ENCODE data around the gene PVALB. TPM values are rescaled to one million over a fixed set of nuclear protein-coding genes. Genes with fewer than 3 reads are reported as not detected.

Gene PVALB
- total and polyA plus RNA-seq, 2 experiments from 2014 or later = not detected

- DNase-seq (ENCODE audit: low spot score) = no peak
- H4K20me1 ChIP-seq (ENCODE audit: insufficient read depth, poor library complexity, severe bottlenecking) = no peaks in the 10 kb centered on the region
- H2AFZ ChIP-seq = no peak overlapping the region
- H3K4me3 ChIP-seq = no peak overlapping the region
- no peaks in the 10 kb centered on the region for H3K79me2 ChIP-seq
- H3K9me2 ChIP-seq (replicated peaks; ENCODE audit: insufficient read depth) = no peaks in the 10 kb centered on the region
- WGBS (ENCODE audit: low lambda C conversion rate, missing lambda C conversion rate) = 85% methylated on average over 11 of the region's 11 CpGs
- no peaks in the 10 kb centered on the region for H3K4me1 ChIP-seq (ENCODE audit: insufficient read depth)
- H3K4me2 ChIP-seq = no peak overlapping the region
- TF ChIP-seq EZH2phosphoT487 (IDR thresholded peaks at IDR 0.05; ENCODE audit: low read depth, severe bottlenecking, unreplicated experiment) = no peak
- no peak for TF ChIP-seq EZH2 (IDR thresholded peaks at IDR 0.05; ENCODE audit: borderline replicate concordance)
- TF ChIP-seq, protein P1, sequence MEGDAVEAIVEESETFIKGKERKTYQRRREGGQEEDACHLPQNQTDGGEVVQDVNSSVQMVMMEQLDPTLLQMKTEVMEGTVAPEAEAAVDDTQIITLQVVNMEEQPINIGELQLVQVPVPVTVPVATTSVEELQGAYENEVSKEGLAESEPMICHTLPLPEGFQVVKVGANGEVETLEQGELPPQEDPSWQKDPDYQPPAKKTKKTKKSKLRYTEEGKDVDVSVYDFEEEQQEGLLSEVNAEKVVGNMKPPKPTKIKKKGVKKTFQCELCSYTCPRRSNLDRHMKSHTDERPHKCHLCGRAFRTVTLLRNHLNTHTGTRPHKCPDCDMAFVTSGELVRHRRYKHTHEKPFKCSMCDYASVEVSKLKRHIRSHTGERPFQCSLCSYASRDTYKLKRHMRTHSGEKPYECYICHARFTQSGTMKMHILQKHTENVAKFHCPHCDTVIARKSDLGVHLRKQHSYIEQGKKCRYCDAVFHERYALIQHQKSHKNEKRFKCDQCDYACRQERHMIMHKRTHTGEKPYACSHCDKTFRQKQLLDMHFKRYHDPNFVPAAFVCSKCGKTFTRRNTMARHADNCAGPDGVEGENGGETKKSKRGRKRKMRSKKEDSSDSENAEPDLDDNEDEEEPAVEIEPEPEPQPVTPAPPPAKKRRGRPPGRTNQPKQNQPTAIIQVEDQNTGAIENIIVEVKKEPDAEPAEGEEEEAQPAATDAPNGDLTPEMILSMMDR (IDR thresholded peaks at IDR 0.05; ENCODE audit: poor library complexity) = no peak
- no peaks in the 10 kb centered on the region for H3K36me3 ChIP-seq (replicated peaks; ENCODE audit: insufficient read depth, low read depth)
- no peaks in the 10 kb centered on the region for H3K9me3 ChIP-seq (ENCODE audit: low read depth)
- H3K27me3 ChIP-seq = peaks cover 10% of the 10 kb centered on the region
- no peak overlapping the region for H3K27ac ChIP-seq
These were observed 46.4 kb upstream of the PVALB start for GRCh38 chr22:36863281-36863680.

DNA sequence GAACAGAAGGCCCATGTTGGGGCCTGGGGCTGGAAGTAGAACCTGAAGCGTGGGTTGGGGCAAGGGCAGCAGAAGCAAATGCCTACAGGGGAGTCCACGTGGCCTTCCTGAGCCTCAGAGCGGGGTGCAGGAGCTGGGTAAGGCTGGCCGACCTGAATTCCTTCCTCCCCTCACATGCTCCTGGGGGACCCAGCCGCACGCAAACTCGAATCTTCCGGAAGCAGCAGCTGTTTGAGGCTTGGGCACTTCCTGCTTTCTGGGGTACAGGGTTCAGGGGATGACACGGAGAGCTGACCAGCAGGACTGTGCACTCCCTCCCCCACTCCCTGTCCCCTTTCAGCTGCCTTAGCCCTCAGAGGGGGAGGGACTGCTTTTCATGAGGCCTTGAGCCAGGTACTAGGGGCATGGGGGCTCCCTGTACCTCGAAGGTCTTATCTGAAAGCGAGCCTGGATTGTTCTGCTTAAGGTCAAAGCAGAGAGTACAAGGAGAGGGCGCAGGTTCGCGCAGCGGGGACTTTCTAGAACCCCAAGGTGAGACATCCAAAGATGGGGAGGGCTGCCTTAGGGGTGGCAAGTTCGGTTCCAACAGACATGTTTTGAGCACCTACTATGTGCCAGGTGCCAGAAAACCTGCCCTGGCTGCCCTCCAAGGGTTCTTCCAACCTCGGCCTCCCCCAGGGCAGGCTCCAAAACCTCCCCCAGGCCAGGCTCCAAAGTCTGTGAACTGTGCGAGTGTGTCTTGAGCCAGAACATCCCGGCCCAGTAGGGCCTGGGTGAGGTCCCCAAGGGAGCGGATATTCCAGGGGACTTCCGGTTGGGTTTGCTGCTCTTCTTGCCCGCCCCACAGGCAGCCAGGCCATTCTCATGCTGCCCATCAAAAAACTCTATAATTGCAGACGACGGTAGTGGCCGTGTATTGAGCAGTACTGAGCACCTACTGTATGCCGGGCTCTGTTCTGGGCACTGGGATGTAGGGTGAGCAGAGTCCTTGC, 45.7 kb upstream of the PVALB start:
- WGBS (ENCODE audit: low lambda C conversion rate, missing lambda C conversion rate) = 90% methylated on average over 26 of the region's 26 CpGs
- H3K4me2 ChIP-seq = no peak overlapping the region
- no peak overlapping the region for H3K27ac ChIP-seq
- no peak overlapping the region for H3K4me3 ChIP-seq
- H3K79me2 ChIP-seq = no peaks in the 10 kb centered on the region
- peaks cover 17% of the 10 kb centered on the region for H3K27me3 ChIP-seq
- DNase-seq (ENCODE audit: low spot score) = no peak
- H3K36me3 ChIP-seq (replicated peaks; ENCODE audit: insufficient read depth, low read depth) = no peaks in the 10 kb centered on the region
- H3K9me3 ChIP-seq (ENCODE audit: low read depth) = no peaks in the 10 kb centered on the region
- no peaks in the 10 kb centered on the region for H4K20me1 ChIP-seq (ENCODE audit: insufficient read depth, poor library complexity, severe bottlenecking)
- H3K9me2 ChIP-seq (replicated peaks; ENCODE audit: insufficient read depth) = no peaks in the 10 kb centered on the region
- H2AFZ ChIP-seq = no peak overlapping the region
- TF ChIP-seq EZH2phosphoT487 (IDR thresholded peaks at IDR 0.05; ENCODE audit: low read depth, severe bottlenecking, unreplicated experiment) (no peak), EZH2 (IDR thresholded peaks at IDR 0.05; ENCODE audit: borderline replicate concordance) (no peak)
- TF ChIP-seq, protein P1 (IDR thresholded peaks at IDR 0.05; ENCODE audit: poor library complexity) = no peak
- no peaks in the 10 kb centered on the region for H3K4me1 ChIP-seq (ENCODE audit: insufficient read depth)

- Histone ChIP-seq H3K9me3 (ENCODE audit: low read depth) (no peaks in the 10 kb centered on the region), H2AFZ (no peak within 1 kb of the TSS), H4K20me1 (ENCODE audit: insufficient read depth, poor library complexity, severe bottlenecking) (no peaks in the 10 kb centered on the region), H3K27me3 (peaks cover 21% of the 10 kb centered on the region), H3K4me2 (no peak within 1 kb of the TSS), H3K36me3 (replicated peaks; ENCODE audit: insufficient read depth, low read depth) (no peaks in the 10 kb centered on the region), H3K4me1 (ENCODE audit: insufficient read depth) (peaks cover 1% of the 10 kb centered on the region), H3K9me2 (replicated peaks; ENCODE audit: insufficient read depth) (no peaks in the 10 kb centered on the region), H3K79me2 (no peaks in the 10 kb centered on the region), H3K4me3 (no peak within 1 kb of the TSS), H3K27ac (no peak within 1 kb of the TSS)
- WGBS (ENCODE audit: low lambda C conversion rate, missing lambda C conversion rate) = 86% methylated on average over 17 of the region's 17 CpGs
- DNase-seq (ENCODE audit: low spot score) = no peak
- TF ChIP-seq EZH2 (IDR thresholded peaks at IDR 0.05; ENCODE audit: borderline replicate concordance) (no peak), EZH2phosphoT487 (IDR thresholded peaks at IDR 0.05; ENCODE audit: low read depth, severe bottlenecking, unreplicated experiment) (no peak)
- TF ChIP-seq, protein P1 (IDR thresholded peaks at IDR 0.05; ENCODE audit: poor library complexity) = no peak
These were observed 44.2 kb upstream of the PVALB start, which contains the start of gene NCF4 for GRCh38 chr22:36860821-36861659. Gene NCF4, plus strand, starts transcription at chr22:36861006. Its CDS starts 166 bp downstream, at chr22:36861172.

Data from hepatocyte (in vitro differentiated cells).